Mucosa of rectum (tissue), 2 donors: ENCODE data around the gene NKTR.
"Not testable (repeated sequence)": the region's sequence is repeated elsewhere in the genome, so short reads cannot be mapped to it uniquely, and the experiment has no call there.

Experiments used
- H3K27ac ChIP-seq, 2 donors: one replicate each; pipeline ENCODE4 v1.7.0; 2013; ENCODE audit warnings: inconsistent platforms in 2 of 2, low read depth in 2 of 2, low read length in 2 of 2
- H3K27me3 ChIP-seq, 2 donors: one replicate each; pipeline ENCODE4 v1.7.0; 2013; ENCODE audit warnings: low read length in 2 of 2; ENCODE audit not compliant: control insufficient read depth in 2 of 2, insufficient read depth in 2 of 2
- H3K36me3 ChIP-seq, 2 donors: one replicate each; pipeline ENCODE4 v1.7.0; 2013; ENCODE audit warnings: low read length in 2 of 2; ENCODE audit not compliant: control insufficient read depth in 2 of 2, insufficient read depth in 2 of 2
- H3K4me1 ChIP-seq, 2 donors: one replicate each; pipeline ENCODE4 v1.7.0; 2013; ENCODE audit warnings: low read length in 2 of 2, mild to moderate bottlenecking in 1 of 2; ENCODE audit not compliant: control insufficient read depth in 2 of 2, insufficient read depth in 2 of 2
- H3K4me3 ChIP-seq, 2 donors: one replicate each; pipeline ENCODE4 v1.7.0; 2013; ENCODE audit warnings: low read length in 2 of 2
- H3K9ac ChIP-seq, 2 donors: one replicate each; pipeline ENCODE4 v1.7.0; 2013; ENCODE audit warnings: low read length in 2 of 2, low read depth in 1 of 2, mild to moderate bottlenecking in 1 of 2
- H3K9me3 ChIP-seq, 2 donors: one replicate each; pipeline ENCODE4 v1.7.0; 2013; ENCODE audit warnings: low read length in 2 of 2; ENCODE audit not compliant: control insufficient read depth in 2 of 2
- donor health status: healthy.
- donor health status: Normal muscosa, but diverticular disease.

NKTR gene

GRCh38 chr3:42600111-42600957, at the start of gene NKTR:
Gene NKTR (plus strand): TSS chr3:42600686. CDS start chr3:42601007, 321 bp downstream.
- H3K36me3 ChIP-seq = no peaks in the 10 kb centered on the region
- peaks cover 9 to 18% of the 10 kb centered on the region in 2 donors for H3K4me1 ChIP-seq
- peak within 1 kb of the TSS; percentile 93 to 96 for H3K27ac ChIP-seq
- no peaks in the 10 kb centered on the region for H3K9me3 ChIP-seq
- H3K9ac ChIP-seq = peak within 1 kb of the TSS; percentile 78 to 89
- no peaks in the 10 kb centered on the region for H3K27me3 ChIP-seq
- peak within 1 kb of the TSS; percentile 83 to 94 for H3K4me3 ChIP-seq

DNA sequence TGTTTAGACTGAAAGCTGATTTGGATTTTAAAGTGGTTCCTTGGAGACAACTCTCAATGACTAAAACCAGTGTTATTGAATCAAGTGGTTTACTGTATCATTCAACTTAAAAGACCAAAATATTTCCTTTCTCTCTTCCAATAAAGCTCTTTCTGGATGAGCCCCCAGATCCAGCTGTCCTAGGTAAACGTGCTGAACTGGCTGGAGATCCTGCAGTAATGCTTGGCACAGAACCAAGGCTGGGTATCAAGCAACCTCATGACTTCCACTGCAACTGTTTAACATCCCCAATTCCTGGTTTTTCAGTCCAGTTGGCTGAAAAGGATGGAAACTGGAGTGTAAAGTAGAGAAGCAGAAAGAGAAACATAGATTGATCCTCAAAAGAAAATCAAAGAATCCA, 47.7 kb upstream of the NKTR start:
- Histone ChIP-seq H3K9ac (no peak overlapping the region), H3K4me3 (no peak overlapping the region), H3K9me3 (no peaks in the 10 kb centered on the region), H3K4me1 (no peaks in the 10 kb centered on the region), H3K27ac (no peak overlapping the region), H3K27me3 (no peaks in the 10 kb centered on the region), H3K36me3 (peaks cover 6 to 17% of the 10 kb centered on the region in 2 donors)

DNA sequence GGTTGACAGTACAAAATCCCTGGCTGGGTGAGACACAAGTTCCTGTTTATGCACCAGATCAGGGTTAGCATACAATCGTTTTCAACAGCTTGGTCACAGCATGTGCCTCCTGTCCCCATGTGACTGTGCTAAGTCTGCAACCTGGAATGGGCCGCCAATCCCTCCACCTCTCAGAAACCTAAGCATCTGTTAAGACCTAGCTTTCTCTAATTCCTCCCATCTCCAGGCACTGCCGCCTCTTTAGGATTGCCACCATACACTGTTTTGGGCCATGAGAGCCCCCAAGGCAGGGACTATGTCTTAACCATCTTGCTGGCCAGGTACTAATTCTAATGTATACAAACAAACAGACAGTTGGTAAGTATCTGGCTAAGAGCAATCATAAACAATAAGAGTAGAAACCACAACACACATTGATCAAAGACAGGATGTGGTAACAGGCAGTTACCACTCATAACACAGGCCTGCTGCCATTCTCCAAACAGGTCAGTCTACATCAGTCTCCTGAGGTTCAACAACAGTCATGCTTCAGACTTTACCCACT, 44.3 kb upstream of the NKTR start:
- peaks cover 10 to 22% of the 10 kb centered on the region in 2 donors for H3K36me3 ChIP-seq
- no peak overlapping the region for H3K27ac ChIP-seq

GRCh38 chr3:42556817-42557216, 43.7 kb upstream of the NKTR start:
- not testable (repeated sequence) for H3K9me3 ChIP-seq, H3K4me1 ChIP-seq, H3K27me3 ChIP-seq, H3K27ac ChIP-seq, H3K4me3 ChIP-seq, H3K9ac ChIP-seq
- H3K36me3 ChIP-seq = peaks cover 10 to 22% of the 10 kb centered on the region in 2 donors

More for the DNA sequence above, 44.3 kb upstream of the NKTR start:
- no peaks in the 10 kb centered on the region for H3K4me1 ChIP-seq
- H3K4me3 ChIP-seq = no peak overlapping the region
- H3K9me3 ChIP-seq = no peaks in the 10 kb centered on the region
- no peaks in the 10 kb centered on the region for H3K27me3 ChIP-seq
- H3K9ac ChIP-seq = no peak overlapping the region

DNA sequence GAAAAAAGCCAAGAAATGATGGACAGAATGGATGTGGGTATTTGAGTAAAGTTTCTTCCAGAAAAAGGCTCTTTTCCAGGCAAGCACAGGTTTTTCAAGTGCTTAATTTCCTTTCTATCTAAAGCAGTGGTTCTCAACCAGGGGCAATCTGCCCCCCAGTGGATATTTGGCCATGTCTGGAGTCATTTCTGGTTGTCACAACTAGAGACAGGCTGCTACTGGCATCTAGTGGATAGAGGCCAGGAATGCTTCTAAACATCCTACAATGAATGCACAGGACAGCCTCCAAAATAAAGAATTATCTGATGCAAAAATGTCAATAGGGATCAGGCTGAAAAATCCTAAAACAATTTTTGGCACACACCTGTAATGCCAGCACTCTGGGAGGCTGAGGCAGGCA, 42.6 kb upstream of the NKTR start:
- Histone ChIP-seq H3K27me3 (no peaks in the 10 kb centered on the region), H3K27ac (no peak overlapping the region), H3K4me3 (no peak overlapping the region), H3K9me3 (no peaks in the 10 kb centered on the region), H3K4me1 (no peaks in the 10 kb centered on the region), H3K9ac (no peak overlapping the region), H3K36me3 (peaks cover 13 to 20% of the 10 kb centered on the region in 2 donors)

DNA sequence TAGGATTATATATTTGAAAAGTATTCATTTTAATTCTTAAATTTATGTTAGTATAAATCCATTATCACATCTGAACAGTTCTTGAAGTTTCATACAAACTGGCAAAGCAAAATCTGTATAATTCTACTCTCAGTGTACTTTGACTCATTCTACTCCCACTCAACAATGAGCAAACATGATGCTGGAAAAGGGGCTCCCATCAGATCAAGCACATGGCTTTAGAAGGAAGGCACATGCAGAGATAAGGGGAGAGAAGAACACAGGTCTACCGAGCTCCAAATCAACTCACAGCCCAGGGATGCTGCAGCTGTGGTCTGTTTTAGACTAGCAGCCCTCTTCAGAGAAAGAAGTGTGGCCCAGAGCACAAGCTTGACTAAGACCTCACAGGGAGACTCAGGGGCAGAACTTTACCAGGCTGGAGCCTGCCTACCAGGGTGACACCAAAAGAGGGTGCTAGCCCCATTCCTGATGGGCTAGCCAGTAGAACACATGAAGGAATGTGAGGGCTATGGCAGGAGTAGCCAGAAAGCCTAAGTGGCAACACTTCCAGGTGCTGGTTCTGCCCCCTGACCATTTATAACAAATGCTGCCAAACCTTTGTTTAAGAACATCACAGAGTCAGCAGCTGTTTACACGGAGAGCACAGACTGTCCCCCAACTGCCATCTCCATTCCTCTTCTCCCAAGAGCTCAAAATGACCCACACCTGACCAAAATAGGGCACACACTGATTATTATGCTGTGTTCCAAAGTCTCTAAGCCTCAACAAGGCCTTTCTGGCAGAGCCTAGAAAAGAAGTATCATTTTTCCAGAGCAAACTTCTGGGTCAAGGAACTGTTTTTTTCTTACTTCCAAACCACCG, 38.2 kb upstream of the NKTR start:
- Histone ChIP-seq H3K4me1 (no peaks in the 10 kb centered on the region), H3K9ac (no peak overlapping the region), H3K4me3 (no peak overlapping the region), H3K9me3 (no peaks in the 10 kb centered on the region), H3K27me3 (no peaks in the 10 kb centered on the region), H3K36me3 (peaks cover 10 to 20% of the 10 kb centered on the region in 2 donors), H3K27ac (no peak overlapping the region)

DNA sequence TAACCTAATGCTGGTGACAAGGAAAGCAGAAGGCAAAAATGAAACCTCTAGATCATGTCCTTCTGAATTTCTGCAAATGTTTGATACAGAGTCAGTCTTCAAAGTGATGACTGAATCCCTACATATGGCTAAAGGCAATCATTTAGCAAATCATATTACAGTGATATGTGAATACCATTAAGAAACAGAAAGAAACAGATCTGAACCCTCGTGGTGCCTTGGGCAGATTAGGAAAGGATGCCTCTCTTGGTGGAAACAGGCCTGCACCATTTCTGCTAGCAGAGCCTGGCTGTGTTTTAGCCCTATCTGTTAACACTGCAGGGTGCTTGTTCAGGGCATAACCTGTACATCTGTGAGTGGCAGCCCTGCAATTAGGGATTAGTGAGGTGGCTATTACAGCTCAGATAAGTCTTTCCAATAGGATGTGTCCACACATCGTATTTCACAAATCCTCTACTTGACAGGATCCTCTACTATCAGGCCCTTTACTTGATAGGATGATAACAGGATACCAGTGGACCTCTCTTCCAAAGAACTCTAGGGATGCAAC, 30.8 kb upstream of the NKTR start:
- Histone ChIP-seq H3K27me3 (no peaks in the 10 kb centered on the region), H3K9ac (no peak overlapping the region), H3K27ac (no peak overlapping the region), H3K36me3 (peaks cover 0 to 15% of the 10 kb centered on the region in 2 donors), H3K9me3 (no peaks in the 10 kb centered on the region), H3K4me1 (no peaks in the 10 kb centered on the region), H3K4me3 (no peak overlapping the region)

- no peak overlapping the region for H3K27ac ChIP-seq
- peaks cover 0 to 9% of the 10 kb centered on the region in 2 donors for H3K36me3 ChIP-seq
- no peak overlapping the region for H3K9ac ChIP-seq
- no peaks in the 10 kb centered on the region for H3K27me3 ChIP-seq
- H3K4me3 ChIP-seq = no peak overlapping the region
- H3K9me3 ChIP-seq = no peaks in the 10 kb centered on the region
- no peaks in the 10 kb centered on the region for H3K4me1 ChIP-seq
Observed at GRCh38 chr3:42572278-42572677, 28.2 kb upstream of the NKTR start.

GRCh38 chr3:42575137-42575741, 25.2 kb upstream of the NKTR start:
- Histone ChIP-seq H3K4me3 (no peak overlapping the region), H3K9me3 (no peaks in the 10 kb centered on the region), H3K9ac (no peak overlapping the region)

More at GRCh38 chr3:42575137-42575741, 25.2 kb upstream of the NKTR start:
- Histone ChIP-seq H3K27ac (no peak overlapping the region), H3K4me1 (no peaks in the 10 kb centered on the region), H3K36me3 (peaks cover 0 to 8% of the 10 kb centered on the region in 2 donors), H3K27me3 (no peaks in the 10 kb centered on the region)
